Upper lobe of left lung (tissue), 6 donors: ENCODE measurements around the gene C3AR1. TPM values are rescaled to one million over a fixed set of nuclear protein-coding genes. Genes with fewer than 3 reads are reported as not detected.
A peak's percentile ranks its signal among the peaks of the same experiment; 100 is the strongest.
"Not testable (repeated sequence)": the region's sequence is repeated elsewhere in the genome, so short reads cannot be mapped to it uniquely, and the experiment has no call there.

ENCODE experiments used
- ATAC-seq, 2 donors: fragments of 200-7000 bp; cut with Tn5 transposase; one replicate each; pipeline ENCODE4 v1.9.1; 2022; ENCODE audit warnings: mild to moderate bottlenecking in 2 of 2, moderate library complexity in 2 of 2; ENCODE audit not compliant: low FRiP score in 2 of 2
- DNase-seq, 2 donors: peaks; one replicate each; pipeline ENCODE4 v3.0.0-alpha.2; 2019 to 2020
- H3K27ac ChIP-seq, 4 donors: fragments of 200-600 bp; sonication (generic); one replicate each; pipeline ENCODE4 v1.5.1; 2016 to 2019
- H3K27me3 ChIP-seq, 4 donors: fragments of 200-600 bp; sonication (generic); one replicate each; pipeline ENCODE4 v1.5.1; 2017 to 2019
- H3K36me3 ChIP-seq, 4 donors: fragments of 200-600 bp; sonication (generic); one replicate each; pipeline ENCODE4 v1.5.1; 2016 to 2019
- H3K4me1 ChIP-seq, 4 donors: fragments of 200-600 bp; sonication (generic); one replicate each; pipeline ENCODE4 v1.5.1; 2018 to 2019
- H3K4me3 ChIP-seq, 4 donors: fragments of 200-600 bp; sonication (generic); one replicate each; pipeline ENCODE4 v1.5.1; 2017 to 2019; ENCODE audit warnings: mild to moderate bottlenecking in 2 of 4, moderate library complexity in 1 of 4
- H3K9me3 ChIP-seq, 4 donors: fragments of 200-600 bp; sonication (generic); one replicate each; pipeline ENCODE4 v1.5.1; 2018 to 2019
- CTCF ChIP-seq, 6 experiments: fragments of 450-650 bp in 4 of 6; fragments of 200-600 bp in 2 of 6; sonication (generic) in 2 of 6; IDR thresholded peaks; one replicate each; pipeline ENCODE4 v1.5.1; 2016 to 2019; ENCODE audit warnings: antibody characterized with exemption in 6 of 6
- EP300 ChIP-seq, 4 donors: sonication (generic); formaldehyde crosslinking; IDR thresholded peaks; one replicate each; pipeline ENCODE4 v1.5.1; 2017; ENCODE audit warnings: antibody characterized with exemption in 4 of 4, control low read depth in 2 of 4
- POLR2A ChIP-seq, 4 donors: fragments of 450-650 bp; IDR thresholded peaks; one replicate each; pipeline ENCODE4 v1.5.1; 2016 to 2017; ENCODE audit warnings: antibody characterized with exemption in 4 of 4, mild to moderate bottlenecking in 2 of 4
- POLR2AphosphoS5 ChIP-seq, 2 donors: sonication (generic); formaldehyde crosslinking; IDR thresholded peaks; one replicate each; pipeline ENCODE4 v1.5.1; 2017; ENCODE audit warnings: antibody characterized with exemption in 2 of 2
- WGBS, 2 donors: methylation state at CpG; one replicate each; pipeline ENCODE4 v1.1.5; 2017 to 2018; 5-methylcytosine and 5-hydroxymethylcytosine counted together
- total RNA-seq, 6 donors: library from RNA; depleted of rRNA in 4 of 6; stranded (reverse); fragments of >200 nt in 4 of 6; gene quantifications; one replicate each; pipeline versions ENCODE4 v1.1.0 to v1.2.1, GENCODE V29; 2016 to 2021
- donor health status: DM: no; HTN: no; CAD: no; lungs with moderate emphysema.
- donor health status: DM: no; HTN: yes; CAD: no; lungs with severe emphysema.

Gene C3AR1
- total RNA-seq, result 10 to 100 TPM in 5 of 6 donors, 1 to 10 TPM in 1; 2.4 to 68.7 (median 23.5) TPM

GRCh38 chr12:8065991-8066594 is at the start of gene C3AR1:
Gene C3AR1 (minus strand): TSS chr12:8066359. CDS start chr12:8060185, 6,174 bp downstream.
- H3K4me3 ChIP-seq, result peak within 1 kb of the TSS in 3 of 4 donors; percentile 5 to 37 (median 33)
- H3K27ac ChIP-seq, result peak within 1 kb of the TSS; percentile 69 to 80 (median 76)
- H3K36me3 ChIP-seq, result no peaks in the 10 kb centered on the region
- no peaks in the 10 kb centered on the region for H3K9me3 ChIP-seq
- DNase-seq (no peak), ATAC-seq (peak; percentile 73 to 89)
- 49 to 51% methylated on average over 2 of the region's 2 CpGs for WGBS, 2 donors
- H3K27me3 ChIP-seq, result no peaks in the 10 kb centered on the region
- H3K4me1 ChIP-seq, result no peaks in the 10 kb centered on the region
- TF ChIP-seq POLR2A (IDR thresholded peaks at IDR 0.05), result peak in 1 of 4 donors; percentile 89
- TF ChIP-seq POLR2AphosphoS5 (IDR thresholded peaks at IDR 0.05), result peak; percentile 29
- peak in 1 of 4 donors; percentile 28 for TF ChIP-seq EP300 (IDR thresholded peaks at IDR 0.05)
- TF ChIP-seq CTCF (IDR thresholded peaks at IDR 0.05), result no peak

- not testable (repeated sequence) for H3K4me3 ChIP-seq, DNase-seq, H3K27ac ChIP-seq, ATAC-seq, H3K36me3 ChIP-seq, H3K9me3 ChIP-seq, H3K4me1 ChIP-seq, H3K27me3 ChIP-seq
- WGBS, 2 donors, result 96 to 100% methylated on average over 4 of the region's 4 CpGs
Measured at GRCh38 chr12:8113117-8113516, 47.0 kb upstream of the C3AR1 start.

- no peaks in the 10 kb centered on the region for H3K4me1 ChIP-seq
- WGBS, 2 donors, result 0 to 1% methylated on average over 3 of the region's 3 CpGs
- peak; percentile 76 to 89 for ATAC-seq
Measured at GRCh38 chr12:8108808-8109398, 42.7 kb upstream of the C3AR1 start.

GRCh38 chr12:8099235-8099634 is 33.1 kb upstream of the C3AR1 start:
- H3K27ac ChIP-seq, result no peak overlapping the region
- H3K36me3 ChIP-seq, result peaks cover 15 to 47% (median 27%) of the 10 kb centered on the region in 4 donors
- no peaks in the 10 kb centered on the region for H3K27me3 ChIP-seq
- H3K9me3 ChIP-seq, result no peaks in the 10 kb centered on the region
- H3K4me1 ChIP-seq, result no peaks in the 10 kb centered on the region
- WGBS, 2 donors, result 96 to 98% methylated on average over 3 of the region's 3 CpGs
- TF ChIP-seq POLR2A (IDR thresholded peaks at IDR 0.05), result no peak
- no peak for TF ChIP-seq CTCF (IDR thresholded peaks at IDR 0.05)
- TF ChIP-seq POLR2AphosphoS5 (IDR thresholded peaks at IDR 0.05), result no peak
- no peak for TF ChIP-seq EP300 (IDR thresholded peaks at IDR 0.05)
- ATAC-seq (no peak), DNase-seq (peak in 1 of 2 donors; percentile 52)
- H3K4me3 ChIP-seq, result no peak overlapping the region

More at GRCh38 chr12:8108808-8109398, 42.7 kb upstream of the C3AR1 start:
- H3K36me3 ChIP-seq, result peaks cover 0 to 15% (median 0%) of the 10 kb centered on the region in 4 donors
- no peak overlapping the region for H3K4me3 ChIP-seq
- peak in 1 of 2 donors; percentile 70 for DNase-seq
- H3K27me3 ChIP-seq, result no peaks in the 10 kb centered on the region
- TF ChIP-seq CTCF (IDR thresholded peaks at IDR 0.05) (peak; percentile 89 to 97 (median 93)), POLR2A (IDR thresholded peaks at IDR 0.05) (no peak), EP300 (IDR thresholded peaks at IDR 0.05) (no peak), POLR2AphosphoS5 (IDR thresholded peaks at IDR 0.05) (no peak)
- peak overlapping the region in 2 of 4 donors; percentile 22 to 44 for H3K27ac ChIP-seq
- no peaks in the 10 kb centered on the region for H3K9me3 ChIP-seq

GRCh38 chr12:8096281-8096915 is 30.2 kb upstream of the C3AR1 start:
- H3K4me3 ChIP-seq, result no peak overlapping the region
- ATAC-seq (no peak), DNase-seq (no peak)
- no peaks in the 10 kb centered on the region for H3K27me3 ChIP-seq
- TF ChIP-seq POLR2A (IDR thresholded peaks at IDR 0.05) (no peak), CTCF (IDR thresholded peaks at IDR 0.05) (no peak)
- H3K4me1 ChIP-seq, result no peaks in the 10 kb centered on the region
- H3K27ac ChIP-seq, result peak overlapping the region in 1 of 4 donors; percentile 24
- 74 to 77% methylated on average over 2 of the region's 2 CpGs for WGBS, 2 donors
- H3K9me3 ChIP-seq, result no peaks in the 10 kb centered on the region
- peaks cover 41 to 75% (median 53%) of the 10 kb centered on the region in 4 donors for H3K36me3 ChIP-seq
